Esophagus muscularis mucosa (tissue), 4 donors: ENCODE results near the gene GTF2IRD1. TPM values are rescaled to one million over a fixed set of nuclear protein-coding genes. Genes with fewer than 3 reads are reported as not detected.
A peak's percentile ranks its signal among the peaks of the same experiment; 100 is the strongest.

Experiments
- DNase-seq: peaks from one replicate; pipeline ENCODE4 v3.0.0-alpha.2; 2017; ENCODE audit errors: extremely low spot score
- H3K27ac ChIP-seq, 4 donors: fragments of 200-600 bp; sonication (generic); replicated peaks in 1 of 4; 1 replicate in 3 of 4; 2 replicates in 1 of 4; pipeline ENCODE4 v1.5.1; 2016 to 2019; ENCODE audit warnings: mild to moderate bottlenecking in 1 of 4
- H3K27me3 ChIP-seq, 4 donors: fragments of 200-600 bp; sonication (generic); one replicate each; pipeline versions ENCODE4 v1.5.1 to v1.6.0; 2016 to 2019
- H3K36me3 ChIP-seq, 4 donors: fragments of 200-600 bp; sonication (generic); one replicate each; pipeline ENCODE4 v1.5.1; 2016 to 2019
- H3K4me1 ChIP-seq, 4 donors: fragments of 200-600 bp; sonication (generic); one replicate each; pipeline ENCODE4 v1.5.1; 2016 to 2019
- H3K4me3 ChIP-seq, 4 donors: fragments of 200-600 bp; sonication (generic); 1 replicate in 2 of 4; 2 replicates in 2 of 4; pipeline ENCODE4 v1.5.1; 2016 to 2019; ENCODE audit warnings: mild to moderate bottlenecking in 4 of 4, moderate library complexity in 1 of 4
- H3K9me3 ChIP-seq, 4 donors: fragments of 200-600 bp; sonication (generic); 1 replicate in 3 of 4; 2 replicates in 1 of 4; pipeline ENCODE4 v1.5.1; 2016 to 2019
- EP300 ChIP-seq: sonication (generic); formaldehyde crosslinking; IDR thresholded peaks from one replicate; pipeline ENCODE4 v1.6.1; 2017; ENCODE audit warnings: antibody characterized with exemption
- POLR2A ChIP-seq: fragments of 450-650 bp; IDR thresholded peaks from one replicate; pipeline ENCODE4 v1.6.1; 2017; ENCODE audit warnings: antibody characterized with exemption, moderate library complexity, mild to moderate bottlenecking, low read depth
- POLR2AphosphoS5 ChIP-seq, 2 donors: sonication (generic); formaldehyde crosslinking; IDR thresholded peaks; one replicate each; pipeline ENCODE4 v1.6.1; 2017; ENCODE audit warnings: antibody characterized with exemption in 2 of 2
- WGBS: methylation state at CpG from one replicate; pipeline ENCODE4 v1.1.5; 2018; 5-methylcytosine and 5-hydroxymethylcytosine counted together
- intact Hi-C: fragments of 100-400 bp; cut with DNase I; formaldehyde crosslinking; loops from one replicate; pipeline ENCODE4 v1.15.1; 2023
- total RNA-seq, 4 donors: library from RNA; depleted of rRNA; stranded (reverse); fragments of >200 nt; gene quantifications; one replicate each; pipeline versions ENCODE4 v1.1.0 to v1.2.1, GENCODE V29; 2016
- TF ChIP-seq, protein P1 (sequence below), 3 experiments: fragments of 200-600 bp in 2 of 3; fragments of 450-650 bp in 1 of 3; sonication (generic) in 2 of 3; IDR thresholded peaks; one replicate each; pipeline ENCODE4 v1.5.1; 2017 to 2019; ENCODE audit warnings: antibody characterized with exemption in 3 of 3, mild to moderate bottlenecking in 2 of 3, moderate library complexity in 1 of 3

GTF2IRD1 gene
- total RNA-seq, 4 donors from 2014 or later: 20.8 to 24.0 (median 22.0) TPM

DNA sequence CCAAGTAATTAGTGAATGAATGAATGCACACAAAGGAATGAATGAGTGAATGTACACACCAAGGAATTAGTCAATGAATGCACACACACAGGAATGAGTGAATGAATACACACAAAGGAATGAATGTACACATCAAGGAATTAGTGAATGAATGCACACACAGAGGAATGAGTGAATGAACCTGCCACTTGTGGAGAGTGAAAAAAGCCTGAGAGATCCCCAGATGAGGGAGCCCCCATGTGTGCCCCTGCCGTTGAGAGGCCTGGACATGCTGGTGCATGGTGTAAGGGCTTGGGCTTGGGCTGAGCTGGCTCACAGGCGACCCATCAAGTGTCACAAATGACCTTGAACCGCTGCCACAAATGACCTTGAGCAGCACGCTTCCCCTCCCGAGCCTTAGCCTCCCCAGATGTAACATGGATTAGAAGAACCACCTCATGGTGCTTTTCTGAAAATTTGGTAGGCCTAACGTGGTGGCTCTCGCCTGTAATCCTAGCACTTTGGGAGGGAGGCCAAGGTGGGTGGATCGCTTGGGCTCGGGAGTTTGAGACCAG is 46.2 kb downstream of the GTF2IRD1 start:
- peaks cover 16 to 38% (median 29%) of the 10 kb centered on the region in 4 donors for H3K4me1 ChIP-seq
- no peak overlapping the region for H3K27ac ChIP-seq
- no peaks in the 10 kb centered on the region for H3K36me3 ChIP-seq
- WGBS: 82% methylated on average over 9 of the region's 9 CpGs
- intact Hi-C loops: no loop called here
- TF ChIP-seq EP300 (no peak), POLR2AphosphoS5 (IDR thresholded peaks at IDR 0.05) (no peak), POLR2A (no peak)
- TF ChIP-seq, protein P1, sequence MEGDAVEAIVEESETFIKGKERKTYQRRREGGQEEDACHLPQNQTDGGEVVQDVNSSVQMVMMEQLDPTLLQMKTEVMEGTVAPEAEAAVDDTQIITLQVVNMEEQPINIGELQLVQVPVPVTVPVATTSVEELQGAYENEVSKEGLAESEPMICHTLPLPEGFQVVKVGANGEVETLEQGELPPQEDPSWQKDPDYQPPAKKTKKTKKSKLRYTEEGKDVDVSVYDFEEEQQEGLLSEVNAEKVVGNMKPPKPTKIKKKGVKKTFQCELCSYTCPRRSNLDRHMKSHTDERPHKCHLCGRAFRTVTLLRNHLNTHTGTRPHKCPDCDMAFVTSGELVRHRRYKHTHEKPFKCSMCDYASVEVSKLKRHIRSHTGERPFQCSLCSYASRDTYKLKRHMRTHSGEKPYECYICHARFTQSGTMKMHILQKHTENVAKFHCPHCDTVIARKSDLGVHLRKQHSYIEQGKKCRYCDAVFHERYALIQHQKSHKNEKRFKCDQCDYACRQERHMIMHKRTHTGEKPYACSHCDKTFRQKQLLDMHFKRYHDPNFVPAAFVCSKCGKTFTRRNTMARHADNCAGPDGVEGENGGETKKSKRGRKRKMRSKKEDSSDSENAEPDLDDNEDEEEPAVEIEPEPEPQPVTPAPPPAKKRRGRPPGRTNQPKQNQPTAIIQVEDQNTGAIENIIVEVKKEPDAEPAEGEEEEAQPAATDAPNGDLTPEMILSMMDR (IDR thresholded peaks at IDR 0.05): no peak
- no peaks in the 10 kb centered on the region for H3K9me3 ChIP-seq
- no peaks in the 10 kb centered on the region for H3K27me3 ChIP-seq
- H3K4me3 ChIP-seq: no peak overlapping the region
- no peak for DNase-seq

DNA sequence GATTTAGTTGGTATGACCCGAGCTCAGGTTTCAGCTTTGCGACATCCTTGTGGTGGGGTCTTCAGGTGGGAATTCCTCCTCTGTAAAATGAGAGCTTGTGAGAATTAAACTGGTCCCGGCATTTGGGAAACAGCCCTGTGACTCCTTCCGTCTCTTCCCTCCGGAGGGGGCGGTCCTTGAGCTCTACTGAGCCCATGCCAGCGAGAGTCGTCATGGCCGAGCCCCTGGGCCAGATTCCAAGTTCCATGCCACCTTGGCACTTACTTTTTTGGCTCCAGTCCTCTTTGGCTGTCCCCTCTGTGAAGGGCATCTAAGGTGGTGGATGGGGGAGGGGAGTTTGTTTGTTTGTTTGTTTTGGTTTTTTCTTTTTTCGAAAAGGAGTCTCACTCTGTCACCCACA is 47.6 kb downstream of the GTF2IRD1 start:
- intact Hi-C loops: no loop called here
- WGBS: 59% methylated on average over 10 of the region's 10 CpGs
- DNase-seq: no peak
- H3K27ac ChIP-seq: peak overlapping the region in 3 of 4 donors; percentile 52 to 68 (median 58)
- no peaks in the 10 kb centered on the region for H3K9me3 ChIP-seq
- H3K27me3 ChIP-seq: no peaks in the 10 kb centered on the region
- peaks cover 9 to 40% (median 34%) of the 10 kb centered on the region in 4 donors for H3K4me1 ChIP-seq
- TF ChIP-seq, protein P1 (IDR thresholded peaks at IDR 0.05): no peak
- peak; percentile 27 for TF ChIP-seq EP300
- TF ChIP-seq POLR2AphosphoS5 (IDR thresholded peaks at IDR 0.05): peak; percentile 28 to 46
- TF ChIP-seq POLR2A: no peak
- no peaks in the 10 kb centered on the region for H3K36me3 ChIP-seq
- H3K4me3 ChIP-seq: no peak overlapping the region

DNA sequence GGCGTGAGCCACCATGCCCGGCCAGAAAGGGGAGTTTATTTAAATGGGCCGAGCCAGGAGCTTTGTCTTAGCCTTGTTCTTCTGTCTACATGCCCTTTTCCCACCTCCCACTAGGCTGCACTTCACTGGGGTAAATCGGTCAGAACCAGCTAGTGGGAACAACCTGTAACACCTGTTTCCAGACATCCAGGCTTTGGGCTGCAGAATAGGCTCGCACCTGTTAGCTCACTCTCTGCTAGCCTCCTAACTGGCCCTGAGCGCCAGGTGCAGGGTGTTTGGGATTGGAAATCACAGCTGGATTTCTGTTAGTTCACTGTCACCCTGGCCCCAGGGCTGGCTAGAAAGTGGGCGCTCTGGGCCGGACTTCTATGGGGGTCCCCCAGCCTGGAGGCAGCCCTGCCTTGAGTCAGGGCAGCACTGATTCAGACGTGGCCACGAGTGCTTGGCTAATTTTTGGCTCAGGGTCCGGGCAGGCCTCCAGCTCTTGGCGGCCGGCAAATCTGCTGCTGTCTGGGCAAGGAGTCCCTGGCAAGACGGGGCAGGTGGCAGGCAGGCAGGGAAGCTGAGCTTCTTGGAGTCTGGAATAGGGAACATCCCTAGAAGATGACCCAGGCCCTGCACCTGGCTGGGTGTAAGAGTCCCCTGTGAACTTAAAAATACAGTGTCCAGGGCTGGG is 48.6 kb downstream of the GTF2IRD1 start:
- H3K4me3 ChIP-seq: no peak overlapping the region
- H3K9me3 ChIP-seq: no peaks in the 10 kb centered on the region
- TF ChIP-seq EP300 (no peak), POLR2AphosphoS5 (IDR thresholded peaks at IDR 0.05) (peak; percentile 19 to 24)
- H3K4me1 ChIP-seq: peaks cover 9 to 47% (median 36%) of the 10 kb centered on the region in 4 donors
- intact Hi-C loops: no loop called here
- 73% methylated on average over 5 of the region's 14 CpGs for WGBS
- peak overlapping the region in 3 of 4 donors; percentile 52 to 68 (median 58) for H3K27ac ChIP-seq
- DNase-seq: no peak
- H3K27me3 ChIP-seq: no peaks in the 10 kb centered on the region
- H3K36me3 ChIP-seq: no peaks in the 10 kb centered on the region

DNA sequence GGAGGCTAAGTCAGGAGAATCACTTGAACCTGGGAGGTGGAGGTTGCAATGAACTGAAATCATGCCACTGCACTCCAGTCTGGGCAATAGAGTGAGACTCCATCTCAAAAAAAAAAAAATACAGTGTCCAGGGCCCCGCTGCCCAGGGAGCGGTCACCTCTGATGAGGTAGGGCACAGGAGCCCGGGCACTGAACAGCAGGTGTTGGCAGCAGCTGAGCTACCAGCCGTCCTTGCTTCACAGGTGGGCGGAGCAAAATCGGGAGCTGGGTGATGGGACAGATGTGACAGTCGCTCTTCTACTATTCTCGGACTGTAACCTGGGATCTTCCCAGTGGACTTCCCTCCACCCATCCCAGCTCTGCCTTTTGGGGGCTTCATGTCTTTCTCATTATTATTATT is 49.4 kb downstream of the GTF2IRD1 start:
- intact Hi-C loops: no loop called here
- DNase-seq: no peak
- H3K27ac ChIP-seq: peak overlapping the region in 2 of 4 donors; percentile 58 to 68
- H3K4me3 ChIP-seq: no peak overlapping the region
- H3K9me3 ChIP-seq: no peaks in the 10 kb centered on the region
- H3K36me3 ChIP-seq: peaks cover 0 to 3% (median 1%) of the 10 kb centered on the region in 4 donors
- H3K27me3 ChIP-seq: no peaks in the 10 kb centered on the region
- TF ChIP-seq POLR2A (no peak), POLR2AphosphoS5 (IDR thresholded peaks at IDR 0.05) (no peak), EP300 (no peak)
- TF ChIP-seq, protein P1 (IDR thresholded peaks at IDR 0.05): no peak
- H3K4me1 ChIP-seq: peaks cover 9 to 47% (median 36%) of the 10 kb centered on the region in 4 donors
- 89% methylated on average over 8 of the region's 8 CpGs for WGBS

DNA sequence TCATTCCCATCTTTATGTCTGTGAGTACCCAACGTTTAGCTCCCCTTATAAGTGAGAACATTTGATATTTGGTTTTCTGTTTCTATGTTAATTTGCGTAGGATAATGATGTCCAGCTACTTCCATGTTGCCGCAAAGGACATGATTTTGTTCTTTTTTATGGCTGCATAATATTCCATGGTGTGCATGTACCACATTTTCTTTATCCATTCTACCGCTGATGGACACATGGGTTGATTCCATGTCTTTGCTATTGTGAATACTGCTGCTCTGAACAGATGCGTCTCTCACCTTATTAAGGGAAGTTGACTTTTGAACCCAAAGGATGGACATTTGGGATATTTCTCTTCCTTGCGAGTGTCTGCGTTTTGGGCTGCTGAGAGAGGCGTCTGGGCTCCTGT is 50.2 kb downstream of the GTF2IRD1 start:
- H3K27ac ChIP-seq: no peak overlapping the region
- no peaks in the 10 kb centered on the region for H3K9me3 ChIP-seq
- intact Hi-C loops: no loop called here
- no peak for DNase-seq
- WGBS: 97% methylated on average over 8 of the region's 8 CpGs
- TF ChIP-seq POLR2A (no peak), EP300 (no peak), POLR2AphosphoS5 (IDR thresholded peaks at IDR 0.05) (no peak)
- TF ChIP-seq, protein P1 (IDR thresholded peaks at IDR 0.05): no peak
- H3K4me1 ChIP-seq: peaks cover 7 to 47% (median 36%) of the 10 kb centered on the region in 4 donors
- peaks cover 0 to 10% (median 7%) of the 10 kb centered on the region in 4 donors for H3K36me3 ChIP-seq
- H3K27me3 ChIP-seq: no peaks in the 10 kb centered on the region
- H3K4me3 ChIP-seq: no peak overlapping the region
